Body of pancreas (tissue), 4 donors: ENCODE results near the gene CDK17.

Experiments used
- POLR2A ChIP-seq, 3 donors: fragments of 450-650 bp; IDR thresholded peaks; one replicate each; pipeline ENCODE4 v1.6.1; 2016; ENCODE audit warnings: antibody characterized with exemption in 3 of 3, mild to moderate bottlenecking in 2 of 3
- TF ChIP-seq, protein P1 (sequence below), 7 experiments: fragments of 450-650 bp in 4 of 7; fragments of 200-600 bp in 3 of 7; sonication (generic) in 3 of 7; IDR thresholded peaks; one replicate each; pipeline ENCODE4 v1.5.1; 2016 to 2019; ENCODE audit warnings: antibody characterized with exemption in 7 of 7

DNA sequence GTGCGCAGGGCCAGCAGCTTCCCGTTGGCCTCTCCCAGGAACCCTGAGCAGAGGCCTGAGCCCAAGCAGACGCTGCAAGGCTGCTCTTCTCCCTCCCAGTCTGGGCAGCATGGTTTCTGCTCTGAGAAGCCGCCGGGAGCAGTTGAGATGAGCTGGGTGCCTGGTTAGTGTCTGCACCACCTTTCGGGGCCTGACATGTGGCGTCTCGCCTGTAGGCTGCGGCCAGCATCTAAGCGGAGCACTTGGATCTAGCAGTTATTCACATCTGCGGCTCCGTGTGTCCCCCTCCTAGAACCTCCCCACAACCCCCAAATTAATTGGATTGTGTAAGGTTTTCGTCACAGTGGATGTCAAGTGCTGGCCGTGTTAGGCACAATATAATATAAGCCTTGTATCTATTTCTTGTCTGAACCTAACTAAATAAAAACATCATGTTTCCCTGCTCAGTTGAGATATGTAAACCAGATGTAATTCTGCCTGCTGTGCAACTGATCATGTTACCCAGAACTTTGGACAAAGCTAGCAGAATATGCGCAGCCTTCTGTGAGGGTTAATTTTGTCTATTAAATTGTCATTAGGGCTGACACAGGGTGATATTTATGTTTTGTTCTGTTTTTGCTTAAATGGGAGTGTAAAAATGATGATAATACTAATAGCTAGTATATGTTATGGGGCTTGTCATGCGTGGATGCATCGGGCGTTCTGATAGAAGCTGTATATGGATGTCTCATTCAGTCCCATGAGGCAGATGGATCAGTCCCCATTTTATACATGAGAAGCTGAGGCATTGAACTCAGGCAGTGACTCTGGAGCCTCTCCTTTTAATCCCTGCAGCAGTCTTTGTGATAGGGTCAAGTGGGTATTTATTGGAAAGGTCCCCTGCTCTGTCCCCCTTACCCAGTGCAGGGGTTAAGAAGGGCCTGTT is 160.3 kb downstream of the CDK17 start:
- TF ChIP-seq, protein P1, sequence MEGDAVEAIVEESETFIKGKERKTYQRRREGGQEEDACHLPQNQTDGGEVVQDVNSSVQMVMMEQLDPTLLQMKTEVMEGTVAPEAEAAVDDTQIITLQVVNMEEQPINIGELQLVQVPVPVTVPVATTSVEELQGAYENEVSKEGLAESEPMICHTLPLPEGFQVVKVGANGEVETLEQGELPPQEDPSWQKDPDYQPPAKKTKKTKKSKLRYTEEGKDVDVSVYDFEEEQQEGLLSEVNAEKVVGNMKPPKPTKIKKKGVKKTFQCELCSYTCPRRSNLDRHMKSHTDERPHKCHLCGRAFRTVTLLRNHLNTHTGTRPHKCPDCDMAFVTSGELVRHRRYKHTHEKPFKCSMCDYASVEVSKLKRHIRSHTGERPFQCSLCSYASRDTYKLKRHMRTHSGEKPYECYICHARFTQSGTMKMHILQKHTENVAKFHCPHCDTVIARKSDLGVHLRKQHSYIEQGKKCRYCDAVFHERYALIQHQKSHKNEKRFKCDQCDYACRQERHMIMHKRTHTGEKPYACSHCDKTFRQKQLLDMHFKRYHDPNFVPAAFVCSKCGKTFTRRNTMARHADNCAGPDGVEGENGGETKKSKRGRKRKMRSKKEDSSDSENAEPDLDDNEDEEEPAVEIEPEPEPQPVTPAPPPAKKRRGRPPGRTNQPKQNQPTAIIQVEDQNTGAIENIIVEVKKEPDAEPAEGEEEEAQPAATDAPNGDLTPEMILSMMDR (IDR thresholded peaks at IDR 0.05): no peak
- no peak for TF ChIP-seq POLR2A (IDR thresholded peaks at IDR 0.05)
